GM18873 (cell line): ENCODE results near the gene SPAG6.
"Not testable (repeated sequence)": the region's sequence is repeated elsewhere in the genome, so short reads cannot be mapped to it uniquely, and the experiment has no call there.

Source experiments
- ATAC-seq: cut with Tn5 transposase; IDR thresholded peaks from one replicate; pipeline ENCODE4 v1.9.1; 2021; ENCODE audit warnings: mild to moderate bottlenecking, moderate library complexity, moderate number of reproducible peaks; ENCODE audit not compliant: unreplicated experiment, low FRiP score

The SPAG6 gene

GRCh38 chr10:22345301-22346095, at the start of gene SPAG6:
Gene SPAG6 (plus strand): TSS chr10:22345496. CDS start chr10:22345612, 116 bp downstream.
- no peak for ATAC-seq

GRCh38 chr10:22301193-22301592, 44.1 kb upstream of the SPAG6 start:
- ATAC-seq: no peak

- ATAC-seq: no peak
Observed at GRCh38 chr10:22303461-22303860, 41.8 kb upstream of the SPAG6 start.

DNA sequence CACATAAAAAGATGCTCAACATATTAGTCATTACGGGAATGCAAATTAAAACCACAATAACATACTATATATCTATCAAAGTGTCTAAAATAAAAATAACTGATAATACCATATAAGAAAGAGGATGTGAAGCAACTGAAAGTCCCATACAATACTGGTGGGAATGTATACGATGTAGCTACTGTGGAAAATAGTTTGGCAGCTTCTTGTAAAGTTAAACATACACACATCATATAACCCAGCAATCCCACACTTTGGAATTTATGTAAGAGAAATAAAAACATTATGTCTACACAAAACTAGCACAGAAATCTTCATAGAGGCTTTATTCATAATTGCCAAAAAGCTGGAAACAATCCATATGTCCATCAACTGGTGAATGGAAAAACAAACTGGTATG, 39.6 kb upstream of the SPAG6 start:
- ATAC-seq: no peak

GRCh38 chr10:22308390-22308789, 36.9 kb upstream of the SPAG6 start:
- ATAC-seq: peak; percentile 94

DNA sequence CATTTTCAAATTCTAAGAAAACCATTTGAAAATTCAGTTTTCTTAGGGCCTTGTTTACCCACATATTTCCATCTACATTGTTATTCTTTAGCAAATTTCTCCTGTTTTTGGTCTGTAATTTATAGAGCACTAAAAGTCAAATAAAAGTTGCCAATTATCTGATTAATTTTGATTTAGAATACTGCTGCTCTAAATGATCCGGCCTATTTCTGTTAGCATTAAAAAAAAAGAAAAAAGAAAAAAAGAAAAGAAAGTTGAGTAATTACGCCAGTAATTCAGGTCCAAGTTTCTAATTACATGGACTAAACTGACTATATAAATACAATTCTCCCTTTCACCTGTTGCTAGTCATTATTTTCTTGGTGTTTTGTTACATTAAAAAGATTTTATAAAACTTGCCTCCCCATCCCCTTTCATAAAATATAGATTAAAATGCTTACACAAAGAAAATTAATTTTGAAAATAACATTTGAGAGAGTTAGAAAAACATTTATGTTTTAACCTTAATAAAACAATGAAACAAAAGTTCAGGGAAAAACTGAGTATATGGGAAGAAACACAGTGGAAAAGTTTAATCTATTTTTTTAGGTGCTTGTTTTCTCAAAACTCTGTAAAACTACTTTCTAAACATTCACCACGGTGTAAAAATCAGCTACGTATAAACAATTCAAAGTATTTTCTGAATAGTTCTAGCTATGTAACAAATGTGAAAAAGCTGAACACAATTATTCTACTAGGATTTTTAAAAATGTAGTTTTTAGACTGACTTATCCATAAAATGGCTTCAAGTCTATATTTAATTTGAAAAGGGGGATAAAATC, 35.9 kb upstream of the SPAG6 start:
- ATAC-seq: no peak

GRCh38 chr10:22310012-22310411, 35.3 kb upstream of the SPAG6 start:
- ATAC-seq: not testable (repeated sequence)

DNA sequence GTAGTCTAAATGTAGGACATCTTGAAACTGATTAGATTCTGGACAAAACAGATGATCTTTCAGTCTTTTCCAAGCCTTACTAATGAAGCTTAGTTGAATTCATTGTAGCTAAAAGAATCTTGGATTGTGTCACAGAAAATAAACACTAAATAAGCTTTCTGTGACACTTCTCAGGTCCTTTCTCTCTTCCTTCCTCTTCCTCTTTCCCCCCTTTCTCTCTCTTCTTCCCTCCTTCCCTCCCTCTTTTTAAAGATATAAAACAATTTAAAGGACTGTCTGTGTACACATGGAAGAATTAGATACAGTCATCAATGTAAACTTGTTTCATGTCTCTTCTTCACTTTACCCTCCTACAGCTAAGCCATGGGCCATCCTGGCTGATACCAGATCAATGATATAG, 34.4 kb upstream of the SPAG6 start:
- no peak for ATAC-seq

- no peak for ATAC-seq
Observed at GRCh38 chr10:22314852-22315251, 30.4 kb upstream of the SPAG6 start.

DNA sequence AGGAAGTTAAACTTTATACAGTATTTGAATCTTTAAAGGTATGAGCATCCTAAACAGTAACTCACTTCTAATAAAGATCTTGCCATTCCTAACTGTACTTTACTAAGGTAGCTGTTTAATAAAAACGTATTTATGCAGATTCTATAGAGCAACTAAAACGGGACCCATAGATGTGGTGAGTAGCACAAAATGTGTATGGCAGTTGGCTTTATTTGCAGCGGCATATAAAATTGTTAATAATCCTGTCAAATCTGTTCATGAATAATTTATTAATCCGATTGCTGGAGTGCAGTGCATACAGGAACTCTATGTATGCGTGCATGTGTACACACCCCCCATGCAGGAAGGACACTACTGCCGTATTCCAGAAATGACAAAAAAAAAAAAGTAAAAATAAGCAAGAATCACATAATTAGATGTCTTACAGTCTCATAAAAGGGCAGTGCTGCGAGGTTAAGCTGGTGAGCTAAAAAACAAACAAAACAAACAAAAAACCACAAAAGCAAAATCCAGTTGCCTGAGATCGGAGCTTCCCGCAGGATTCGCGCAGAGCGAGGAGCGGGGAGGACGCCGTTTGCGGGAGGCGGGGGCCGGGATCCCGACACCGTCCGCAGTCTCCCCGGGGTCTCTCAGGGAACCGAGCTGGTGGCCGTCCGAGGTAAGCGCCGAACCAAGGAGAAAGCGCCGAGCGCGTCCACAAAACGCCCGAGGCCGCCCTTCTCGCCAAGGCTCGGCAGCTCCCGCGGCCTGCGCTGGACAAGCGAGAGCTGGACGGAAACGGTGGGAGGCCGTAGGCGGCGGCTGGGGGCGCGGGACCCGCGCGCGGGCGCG, 29.6 kb upstream of the SPAG6 start:
- ATAC-seq: peak; percentile 8

DNA sequence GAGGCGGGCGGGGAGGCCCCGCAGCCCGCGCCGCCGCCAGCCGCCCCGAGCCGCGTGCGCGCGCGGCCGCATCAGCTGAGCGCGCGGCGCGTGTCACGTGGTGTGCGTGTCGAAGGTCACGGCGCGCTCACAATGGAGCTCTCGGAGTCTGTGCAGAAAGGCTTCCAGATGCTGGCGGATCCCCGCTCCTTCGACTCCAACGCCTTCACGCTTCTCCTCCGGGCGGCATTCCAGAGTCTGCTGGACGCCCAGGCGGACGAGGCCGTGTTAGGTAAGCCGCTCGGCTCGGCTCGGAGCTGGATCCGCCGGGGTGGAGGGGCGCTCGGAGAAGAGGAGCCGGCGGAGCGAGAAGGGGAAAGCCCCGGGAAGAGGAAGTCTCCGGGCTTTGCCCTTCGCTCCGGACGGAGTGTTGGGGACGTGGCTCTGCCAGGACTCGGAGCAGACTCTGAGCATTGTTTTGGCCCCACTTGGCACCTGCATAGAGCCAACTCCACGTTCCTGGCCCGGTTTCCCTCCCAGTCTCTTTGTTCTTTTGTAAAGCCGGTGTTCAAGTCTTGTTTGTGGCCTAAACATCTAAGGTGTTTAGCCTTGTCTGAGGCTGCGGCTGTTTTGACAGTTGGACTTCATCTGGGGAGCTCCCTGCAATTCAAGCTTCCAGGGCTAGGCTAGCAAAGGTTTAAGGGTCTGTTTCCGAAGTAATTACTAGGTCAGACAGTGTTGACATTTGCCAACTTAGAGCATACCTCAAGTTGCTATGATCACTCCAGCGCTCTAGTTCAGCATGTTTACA, 28.8 kb upstream of the SPAG6 start, which contains the start of gene COMMD3:
TSS of gene COMMD3 (plus strand) at position 103 of the 790 bp plus-strand sequence. CDS start at position 133, 30 bp downstream.
- ATAC-seq: peak; percentile 61

- ATAC-seq: peak; percentile 30
Observed at GRCh38 chr10:22317076-22317370, 28.3 kb upstream of the SPAG6 start.

GRCh38 chr10:22317771-22318565, 27.3 kb upstream of the SPAG6 start:
- ATAC-seq: no peak

DNA sequence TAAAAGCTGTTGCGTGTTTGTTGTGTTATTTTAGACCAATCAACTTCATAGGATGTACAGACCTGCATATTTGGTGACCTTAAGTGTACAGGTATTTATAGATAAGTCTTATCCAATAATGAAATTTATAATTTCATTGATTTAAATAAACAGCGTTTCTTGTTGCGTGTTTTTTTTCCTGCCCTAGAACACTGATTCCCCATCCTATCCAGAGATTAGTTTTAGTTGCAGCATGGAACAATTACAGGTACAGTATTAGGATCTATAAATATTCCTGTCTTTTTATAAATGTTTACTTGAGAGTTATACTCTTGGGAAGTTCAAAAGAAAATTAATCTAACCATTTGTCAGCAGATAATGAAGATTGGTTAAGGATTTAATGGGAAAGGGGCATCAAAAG, 26.5 kb upstream of the SPAG6 start:
- no peak for ATAC-seq

GRCh38 chr10:22319547-22319979, 25.7 kb upstream of the SPAG6 start:
- ATAC-seq: no peak

DNA sequence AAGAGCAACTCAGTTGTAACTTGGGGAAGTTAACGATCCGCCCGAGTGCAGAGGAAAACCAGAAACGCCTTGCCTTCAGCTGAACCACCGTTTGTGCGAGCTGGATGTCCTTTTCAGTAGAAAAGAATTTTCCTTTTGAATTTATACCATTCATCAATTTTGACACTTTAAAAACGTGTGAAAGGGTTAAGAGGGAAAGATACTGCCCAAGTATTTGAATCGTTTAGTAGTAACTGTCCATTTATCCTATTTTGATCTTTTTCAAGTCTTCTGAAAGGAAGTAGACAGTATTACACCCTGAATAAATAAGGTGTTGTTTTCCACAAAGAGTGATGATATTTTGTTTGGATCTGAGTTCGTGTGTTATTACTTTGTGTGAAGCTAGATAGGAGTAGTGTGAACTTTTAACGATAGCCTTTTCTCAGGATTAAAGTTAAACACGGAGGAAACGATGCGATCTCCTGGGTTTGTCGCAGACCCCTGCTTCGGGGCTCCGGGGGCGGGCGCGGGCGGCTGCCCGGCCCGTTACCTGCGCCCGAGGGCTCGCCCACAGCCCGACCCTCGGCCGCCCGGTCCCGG, 25.2 kb upstream of the SPAG6 start:
- no peak for ATAC-seq

GRCh38 chr10:22320591-22321155, 24.6 kb upstream of the SPAG6 start, which contains the start of gene BMI1:
Gene BMI1 (plus strand): TSS chr10:22321099. CDS start chr10:22326450, 5,351 bp downstream.
- ATAC-seq: no peak

DNA sequence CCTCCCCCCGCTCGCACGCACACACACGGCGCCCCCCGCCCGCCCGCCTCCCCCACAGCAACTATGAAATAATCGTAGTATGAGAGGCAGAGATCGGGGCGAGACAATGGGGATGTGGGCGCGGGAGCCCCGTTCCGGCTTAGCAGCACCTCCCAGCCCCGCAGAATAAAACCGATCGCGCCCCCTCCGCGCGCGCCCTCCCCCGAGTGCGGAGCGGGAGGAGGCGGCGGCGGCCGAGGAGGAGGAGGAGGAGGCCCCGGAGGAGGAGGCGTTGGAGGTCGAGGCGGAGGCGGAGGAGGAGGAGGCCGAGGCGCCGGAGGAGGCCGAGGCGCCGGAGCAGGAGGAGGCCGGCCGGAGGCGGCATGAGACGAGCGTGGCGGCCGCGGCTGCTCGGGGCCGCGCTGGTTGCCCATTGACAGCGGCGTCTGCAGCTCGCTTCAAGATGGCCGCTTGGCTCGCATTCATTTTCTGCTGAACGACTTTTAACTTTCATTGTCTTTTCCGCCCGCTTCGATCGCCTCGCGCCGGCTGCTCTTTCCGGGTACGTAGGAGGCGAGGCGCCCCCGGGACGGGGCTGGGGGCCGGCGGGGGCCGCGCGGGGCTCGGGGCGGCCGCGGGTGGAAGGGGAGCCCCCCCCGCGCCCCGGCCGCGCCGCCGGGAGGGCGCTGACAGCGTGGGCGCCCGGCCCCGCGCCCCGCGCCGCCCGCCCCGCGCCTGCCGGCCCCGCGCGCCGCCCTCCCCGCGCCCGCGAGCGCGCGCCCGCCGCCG, 24.0 kb upstream of the SPAG6 start:
- no peak for ATAC-seq
